ENCODE data around the gene SCAP. TPM values are rescaled to one million over a fixed set of nuclear protein-coding genes. Genes with fewer than 3 reads are reported as not detected.

The SCAP gene
- total RNA-seq, 1 experiment from 2014 or later, result 51.0 TPM

DNA sequence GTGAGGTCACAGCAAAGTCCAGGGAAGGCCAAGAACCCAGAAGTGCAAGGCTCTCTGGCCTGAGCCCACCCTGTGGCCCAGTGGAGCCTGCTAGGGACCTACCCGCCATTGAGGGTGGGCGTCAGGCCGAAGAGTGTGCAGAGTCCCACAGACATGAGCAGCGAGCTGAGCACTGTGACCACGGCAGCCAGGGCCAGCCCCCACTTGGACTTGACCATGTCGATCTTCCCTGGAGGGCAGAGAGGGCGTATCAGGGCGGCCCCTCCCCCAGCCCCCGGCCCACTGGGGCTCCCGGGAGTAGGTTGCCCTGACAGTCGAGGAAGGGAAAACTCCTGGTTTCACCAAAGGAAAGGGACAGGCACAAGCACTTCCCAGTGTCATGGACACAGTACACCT is 50.4 kb downstream of the SCAP start:
- H3K9me3 ChIP-seq, result no peaks in the 10 kb centered on the region
- no peaks in the 10 kb centered on the region for H3K27me3 ChIP-seq
- H3K4me3 ChIP-seq, result no peak overlapping the region
- no peak for DNase-seq
- H3K36me3 ChIP-seq, result peaks cover 2% of the 10 kb centered on the region

DNA sequence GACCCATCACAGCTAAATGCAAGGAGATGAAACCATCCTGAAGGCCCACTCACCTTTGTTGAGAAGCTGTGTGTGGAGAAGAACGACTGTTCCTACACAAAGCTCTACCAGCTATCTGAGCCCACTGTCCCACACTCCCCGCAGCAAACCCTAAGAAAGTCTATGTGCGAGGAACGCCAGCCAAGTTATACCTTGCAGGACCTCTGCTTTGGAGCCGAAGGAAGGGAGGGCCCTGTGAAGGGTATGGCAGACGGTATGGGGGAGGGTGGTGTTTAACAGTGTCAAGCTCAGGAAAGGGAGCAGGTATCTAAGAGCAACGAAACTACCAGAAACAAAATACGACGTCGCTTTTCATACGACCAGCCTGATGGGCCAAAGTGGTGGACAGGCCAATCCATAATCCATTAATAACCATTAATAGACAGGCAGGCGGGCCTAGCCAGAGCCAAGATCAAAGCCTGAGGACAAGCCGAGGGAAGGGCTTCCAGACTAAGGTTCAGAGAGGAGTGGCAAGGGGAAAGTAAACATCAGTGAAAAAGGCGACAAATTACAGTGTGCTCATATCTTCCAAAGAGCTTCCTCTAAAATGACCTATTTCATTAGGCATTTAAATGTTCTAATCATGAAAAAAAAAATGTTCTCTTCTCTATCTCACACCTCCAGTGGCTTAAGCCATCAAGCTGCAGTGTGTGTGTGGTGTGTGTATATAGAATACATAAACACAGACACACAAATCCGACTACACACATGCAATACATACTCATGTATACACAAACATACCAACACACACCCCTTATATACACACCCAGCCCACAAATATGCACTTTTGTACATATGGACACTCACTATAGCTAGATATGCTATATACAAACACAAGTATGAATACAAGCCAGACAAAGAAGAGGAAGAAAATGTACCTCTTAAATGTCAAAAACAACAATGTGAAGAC is 51.0 kb downstream of the SCAP start:
- no peak for DNase-seq
- no peak overlapping the region for H3K4me3 ChIP-seq
- H3K9me3 ChIP-seq, result no peaks in the 10 kb centered on the region
- peaks cover 2% of the 10 kb centered on the region for H3K36me3 ChIP-seq
- no peaks in the 10 kb centered on the region for H3K27me3 ChIP-seq

DNA sequence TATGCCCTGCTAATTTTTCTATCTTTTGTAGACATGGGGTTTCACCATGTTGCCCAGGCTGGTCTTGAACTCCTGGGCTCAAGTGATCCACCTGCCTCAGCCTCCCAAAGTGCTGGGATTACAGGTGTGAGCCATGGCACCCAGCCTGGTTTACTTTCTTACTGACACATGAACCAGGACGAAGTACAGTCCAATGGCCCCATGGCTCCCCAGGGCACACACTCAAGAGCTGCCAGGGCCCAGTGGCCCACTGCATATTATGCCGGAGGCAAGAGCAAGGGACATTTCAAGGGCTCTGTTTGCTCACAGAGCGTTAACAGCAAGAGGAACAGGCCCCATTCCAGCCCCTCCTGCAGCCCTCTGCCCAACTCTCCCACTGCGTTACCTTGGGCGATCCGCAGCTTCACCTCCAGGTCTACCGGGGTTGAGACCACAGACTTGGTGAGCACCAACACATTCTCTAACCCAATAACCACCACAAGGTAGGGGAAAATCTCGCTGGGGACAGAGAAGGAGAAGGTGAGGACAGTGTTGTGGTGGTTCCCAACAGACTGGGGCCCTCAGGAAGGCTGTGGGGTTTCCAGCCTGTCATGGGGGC is 52.1 kb downstream of the SCAP start:
- no peaks in the 10 kb centered on the region for H3K9me3 ChIP-seq
- no peak for DNase-seq
- peaks cover 2% of the 10 kb centered on the region for H3K36me3 ChIP-seq
- no peaks in the 10 kb centered on the region for H3K27me3 ChIP-seq
- H3K4me3 ChIP-seq, result no peak overlapping the region

DNA sequence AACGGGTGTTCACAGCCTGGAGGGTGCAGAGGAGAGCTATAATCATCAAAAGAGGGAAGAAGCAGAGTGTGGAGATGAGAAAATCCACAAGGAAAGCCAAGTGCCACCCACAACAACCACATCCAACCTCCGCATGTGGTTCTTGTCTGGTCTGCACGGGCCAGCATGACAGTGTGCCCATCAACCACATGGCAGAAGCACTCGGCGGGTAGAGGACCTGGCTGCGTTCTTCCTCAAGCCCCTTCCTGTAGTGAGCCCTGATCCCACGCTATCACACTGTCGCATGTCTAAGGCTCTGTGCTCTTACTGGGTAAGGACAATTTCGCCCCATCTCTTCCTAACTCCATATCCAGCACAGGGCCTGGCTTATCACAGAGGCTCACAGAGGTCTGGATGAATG is 53.0 kb downstream of the SCAP start:
- Histone ChIP-seq H3K36me3 (peaks cover 2% of the 10 kb centered on the region), H3K9me3 (no peaks in the 10 kb centered on the region), H3K4me3 (no peak overlapping the region), H3K27me3 (no peaks in the 10 kb centered on the region)
- no peak for DNase-seq

DNA sequence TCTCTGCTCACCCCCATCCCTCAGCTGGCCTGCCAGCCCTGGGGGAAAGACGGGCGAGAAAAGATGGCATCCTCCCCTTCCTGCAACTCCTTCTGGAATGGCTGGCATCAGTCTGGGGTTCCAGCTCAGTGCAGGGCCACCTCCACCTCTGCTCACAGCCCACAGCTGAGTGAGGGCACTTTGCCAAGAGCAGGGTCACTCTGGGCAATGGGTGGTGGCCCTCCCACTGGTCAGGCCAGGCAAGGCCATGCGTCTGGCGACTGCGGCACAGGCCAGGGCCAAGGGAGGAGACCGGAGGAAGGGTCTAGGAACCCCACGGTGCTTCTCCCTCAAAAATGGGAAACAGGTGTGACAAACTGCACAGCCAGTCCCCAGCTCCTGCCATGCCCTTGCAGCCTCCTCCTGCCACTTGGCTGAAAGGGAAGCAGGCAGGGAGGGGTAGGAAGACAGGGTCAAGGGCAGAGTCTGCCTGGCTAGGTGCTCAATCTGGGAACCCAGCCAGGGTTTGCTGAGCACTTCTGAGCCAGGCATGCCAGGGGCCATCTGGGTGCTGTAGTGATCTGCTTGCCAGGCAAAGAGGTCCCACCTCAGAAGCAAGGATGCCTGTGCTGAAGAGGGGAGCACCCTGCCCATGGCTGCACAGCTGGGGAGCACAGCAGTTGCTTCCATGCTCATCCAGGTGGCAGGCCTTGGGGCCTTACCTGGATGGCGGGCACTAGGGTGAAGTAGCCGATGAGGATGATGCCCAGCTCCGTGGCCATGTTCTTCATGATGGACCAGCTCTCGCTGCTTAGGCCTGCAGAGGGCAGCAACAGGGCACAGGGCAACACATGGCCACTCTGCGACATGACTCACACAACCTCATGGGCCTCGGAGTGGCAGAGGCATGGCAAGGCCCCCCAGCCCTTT is 53.7 kb downstream of the SCAP start:
- H3K9me3 ChIP-seq, result no peaks in the 10 kb centered on the region
- peak; percentile 44 for DNase-seq
- no peaks in the 10 kb centered on the region for H3K27me3 ChIP-seq
- no peak overlapping the region for H3K4me3 ChIP-seq
- H3K36me3 ChIP-seq, result peaks cover 2% of the 10 kb centered on the region

DNA sequence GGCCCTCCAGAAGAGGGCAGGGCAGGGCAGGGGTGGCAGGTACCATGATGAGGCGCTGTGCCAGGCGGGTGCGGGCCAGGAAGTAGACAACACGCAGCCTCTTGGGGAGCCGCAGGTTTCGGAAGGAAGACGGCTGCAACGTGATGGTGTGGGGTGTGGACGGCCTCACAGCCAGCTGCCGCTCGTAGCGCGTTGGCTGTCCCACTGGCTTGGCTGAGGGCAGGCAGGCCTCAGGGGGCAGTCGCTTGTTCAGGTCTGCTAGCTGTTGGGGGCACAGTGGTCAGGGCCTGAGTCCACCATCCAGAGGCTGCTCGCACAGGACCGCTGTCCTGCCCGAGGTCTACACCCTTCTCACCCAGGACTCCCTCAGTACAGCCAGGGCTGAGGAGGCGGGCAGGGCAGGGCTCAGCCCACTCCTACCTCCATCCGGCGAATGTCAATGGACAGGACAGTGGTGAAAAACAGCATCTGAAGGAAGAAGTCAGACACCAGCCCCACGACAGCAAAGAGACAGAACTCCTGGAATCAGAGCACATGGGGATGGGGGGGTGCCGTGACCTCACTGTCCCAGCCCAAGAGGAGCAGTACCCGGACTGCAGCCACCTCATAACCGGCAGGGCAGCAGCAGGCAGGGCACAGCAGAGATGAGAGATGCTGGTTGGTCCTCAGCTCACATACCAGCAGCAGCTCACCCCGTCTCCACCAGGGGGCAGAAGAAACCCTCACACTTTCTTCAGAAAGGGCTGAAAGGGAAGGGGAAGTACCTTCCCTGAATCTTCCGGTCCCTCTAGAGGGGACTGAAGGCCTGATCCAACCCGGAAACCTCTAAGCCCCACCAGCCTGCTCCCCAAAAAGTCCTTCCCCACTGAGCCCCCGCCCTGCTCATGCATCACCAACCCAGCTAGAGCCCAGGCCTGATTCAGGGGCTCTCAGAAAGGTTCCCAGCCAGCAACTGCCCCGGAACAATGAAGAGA is 54.9 kb downstream of the SCAP start:
- Histone ChIP-seq H3K4me3 (no peak overlapping the region), H3K9me3 (no peaks in the 10 kb centered on the region), H3K36me3 (peaks cover 2% of the 10 kb centered on the region), H3K27me3 (no peaks in the 10 kb centered on the region)
- DNase-seq, result peak; percentile 70

DNA sequence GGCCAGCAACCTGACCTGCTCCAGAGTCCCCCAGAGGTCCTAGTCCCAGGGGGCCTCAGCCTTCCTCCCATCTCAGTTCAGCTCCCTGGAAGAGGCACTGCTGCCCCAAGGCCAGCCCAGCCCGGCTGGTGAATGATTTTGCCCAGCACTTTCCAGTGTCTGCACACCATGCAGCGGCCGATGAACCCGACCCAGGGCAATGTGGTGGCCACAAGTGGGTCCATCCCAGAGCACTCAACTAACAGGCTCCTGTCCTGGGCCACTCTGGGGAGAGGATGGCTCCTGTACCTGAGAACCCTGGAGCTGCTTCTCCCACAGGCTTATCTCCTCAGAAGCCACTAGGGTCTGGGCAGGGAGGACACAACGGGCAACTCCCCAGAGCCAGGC is 55.7 kb downstream of the SCAP start:
- no peak for DNase-seq
- Histone ChIP-seq H3K4me3 (no peak overlapping the region), H3K36me3 (peaks cover 2% of the 10 kb centered on the region)

DNA sequence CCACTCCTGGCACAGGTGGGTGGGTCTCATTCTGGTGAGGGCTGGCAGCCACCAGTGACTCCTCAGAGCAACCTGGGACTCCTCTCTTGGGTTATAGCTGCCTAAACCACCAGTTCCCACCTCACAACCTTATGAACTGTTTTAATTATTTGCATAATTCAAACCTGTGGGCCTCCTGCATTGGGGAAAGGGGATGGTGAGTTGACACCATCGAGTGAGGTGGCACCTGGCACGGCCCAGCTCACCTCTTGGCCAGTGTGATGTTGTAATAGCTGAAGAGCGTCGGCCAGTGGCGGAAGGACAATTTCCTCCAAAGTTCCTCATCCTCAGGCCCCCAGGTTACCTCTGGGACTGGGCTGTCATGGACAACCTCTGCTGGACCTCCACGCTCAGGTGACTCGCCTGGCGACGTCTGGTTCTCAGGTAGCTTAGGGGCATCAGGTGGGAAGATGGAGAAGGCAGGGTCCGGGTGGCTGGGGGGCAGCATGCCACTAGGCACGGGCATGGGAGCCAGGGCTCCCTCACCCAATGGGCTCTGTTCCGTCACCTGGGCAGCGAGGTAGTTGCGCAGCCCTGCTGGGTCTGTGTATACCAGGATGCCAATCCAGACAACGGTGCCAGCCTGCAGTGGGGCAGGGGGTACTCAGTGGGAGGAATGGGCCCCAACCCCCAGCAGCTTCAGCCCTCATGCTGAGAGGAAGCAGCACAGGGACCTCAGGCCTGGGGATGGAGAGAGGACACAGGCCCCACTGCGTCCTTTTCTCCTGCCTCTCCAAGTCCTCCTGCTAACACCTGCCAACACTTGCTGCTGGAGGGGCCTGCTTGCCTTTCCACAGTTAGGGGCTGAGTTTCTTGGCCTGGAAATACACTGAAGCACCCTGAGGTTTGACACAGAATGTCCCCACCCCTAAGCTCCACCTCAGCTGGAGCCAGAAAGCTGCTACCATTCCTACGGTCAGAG is 56.4 kb downstream of the SCAP start:
- no peak overlapping the region for H3K4me3 ChIP-seq
- H3K9me3 ChIP-seq, result no peaks in the 10 kb centered on the region
- H3K27me3 ChIP-seq, result no peaks in the 10 kb centered on the region
- no peak for DNase-seq
- peaks cover 5% of the 10 kb centered on the region for H3K36me3 ChIP-seq

More for the DNA sequence above, 55.7 kb downstream of the SCAP start:
- no peaks in the 10 kb centered on the region for H3K27me3 ChIP-seq
- no peaks in the 10 kb centered on the region for H3K9me3 ChIP-seq

DNA sequence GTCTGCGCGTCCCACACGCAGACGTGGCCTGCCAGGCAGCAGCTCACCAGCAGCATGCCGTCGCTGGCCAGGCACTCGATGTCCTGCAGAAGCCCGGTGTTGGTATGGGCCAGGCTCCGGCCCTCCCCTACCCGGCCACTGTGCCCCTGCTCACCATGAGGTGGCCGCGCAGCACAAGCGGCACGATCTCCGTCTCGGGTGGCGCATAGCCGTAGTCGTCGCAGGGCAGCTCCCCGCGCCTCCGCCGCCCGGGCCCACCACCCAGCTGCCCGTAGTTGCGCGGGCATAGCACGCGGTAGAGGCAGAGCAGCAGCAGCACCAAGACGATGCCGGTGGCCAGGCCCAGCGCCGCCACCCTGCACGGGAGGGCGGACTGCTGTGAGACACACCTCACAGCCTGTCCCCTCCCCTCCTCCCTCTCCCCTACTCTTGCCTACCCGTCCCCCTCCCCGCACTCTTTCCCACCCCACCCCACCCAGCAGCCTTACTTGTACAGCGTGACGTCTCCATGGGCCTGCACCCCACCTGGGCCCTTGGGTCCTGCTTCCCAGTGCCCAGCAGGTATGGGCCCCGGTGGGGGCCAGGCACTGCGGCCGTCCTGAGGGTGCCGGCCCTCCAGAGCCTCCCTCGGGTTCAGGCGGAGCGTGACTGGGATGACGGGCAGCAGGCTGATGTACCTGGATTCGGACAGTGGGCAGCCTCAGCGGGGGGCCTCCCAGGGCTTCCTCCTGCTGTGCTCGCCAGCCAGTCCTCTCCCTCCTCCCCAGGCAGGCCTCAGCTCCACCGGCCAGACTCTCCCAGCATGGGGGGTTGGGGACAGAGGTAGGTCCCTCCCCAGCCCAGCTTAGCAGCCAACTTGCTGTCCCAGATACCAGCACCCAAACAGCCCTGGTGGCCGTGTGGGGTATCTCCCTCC is 57.3 kb downstream of the SCAP start:
- H3K27me3 ChIP-seq, result no peaks in the 10 kb centered on the region
- no peaks in the 10 kb centered on the region for H3K9me3 ChIP-seq
- no peak for DNase-seq
- peaks cover 6% of the 10 kb centered on the region for H3K36me3 ChIP-seq
- H3K4me3 ChIP-seq, result no peak overlapping the region

DNA sequence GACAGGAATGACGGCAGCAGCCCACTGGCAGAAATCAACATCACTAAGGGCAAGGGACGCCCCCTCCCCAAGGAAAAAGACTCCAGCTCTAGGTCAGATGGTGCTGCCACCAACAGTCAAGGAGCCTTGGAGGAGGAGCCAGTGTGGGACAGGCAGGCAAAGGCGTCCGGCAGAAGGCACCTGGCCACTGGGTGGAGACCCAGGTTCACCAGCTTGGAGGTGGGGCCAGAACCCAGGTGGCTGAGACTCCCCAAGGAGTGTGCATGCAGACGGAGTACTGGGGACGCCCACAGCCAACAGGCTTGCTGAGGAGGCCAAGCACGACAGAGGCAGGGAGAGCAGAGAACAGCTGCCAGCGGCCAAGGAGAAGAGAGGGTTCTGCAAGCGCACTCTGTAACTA is 59.7 kb downstream of the SCAP start:
- no peak overlapping the region for H3K4me3 ChIP-seq
- no peaks in the 10 kb centered on the region for H3K27me3 ChIP-seq
- H3K36me3 ChIP-seq, result peaks cover 4% of the 10 kb centered on the region
- no peak for DNase-seq
- no peaks in the 10 kb centered on the region for H3K9me3 ChIP-seq

DNA sequence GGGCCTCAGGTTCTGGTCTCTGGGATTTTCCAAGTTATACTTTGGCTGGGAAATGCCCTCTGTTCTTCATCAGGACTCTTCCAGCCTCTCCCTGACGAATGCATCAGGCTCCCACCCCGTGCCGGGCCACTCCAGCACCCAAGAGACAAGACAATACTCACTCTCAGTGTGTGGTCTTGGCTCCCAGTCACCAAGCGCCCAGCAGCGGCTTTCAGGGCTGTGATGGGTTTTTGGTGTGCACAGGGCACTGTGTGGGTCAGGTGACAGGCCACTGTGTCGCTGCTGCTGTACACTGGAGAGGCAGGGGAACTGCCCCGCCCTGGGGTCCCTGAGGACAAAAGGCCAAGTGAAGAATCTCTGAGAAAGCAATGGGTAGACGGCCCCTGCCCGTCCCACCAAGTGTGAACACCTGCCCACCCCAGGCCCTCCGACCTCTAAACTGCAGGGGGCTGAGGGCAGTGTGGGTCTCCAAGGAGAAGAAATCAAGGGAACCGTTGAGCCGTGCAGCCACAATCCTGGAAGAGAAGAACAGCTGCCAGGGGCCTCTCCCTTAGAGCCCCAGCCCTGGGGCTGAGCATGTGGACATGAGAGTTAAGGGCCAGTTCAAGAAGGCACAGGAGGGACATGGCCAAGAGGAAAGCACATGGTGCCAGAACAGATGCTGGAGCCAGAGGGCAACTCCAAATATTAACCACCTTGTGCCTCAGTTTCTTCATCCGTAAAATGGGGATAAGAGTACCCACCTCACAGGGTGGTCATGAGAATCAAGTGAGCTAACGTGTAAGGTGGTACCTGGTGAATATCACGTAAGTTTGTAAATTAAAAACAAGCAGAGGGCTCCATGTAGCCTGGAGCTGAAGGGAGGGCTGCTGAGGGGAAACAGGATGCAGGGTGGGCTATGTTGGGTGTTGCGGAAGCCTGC is 60.8 kb downstream of the SCAP start:
- Histone ChIP-seq H3K36me3 (peaks cover 4% of the 10 kb centered on the region), H3K9me3 (no peaks in the 10 kb centered on the region), H3K4me3 (no peak overlapping the region), H3K27me3 (no peaks in the 10 kb centered on the region)
- DNase-seq, result no peak

DNA sequence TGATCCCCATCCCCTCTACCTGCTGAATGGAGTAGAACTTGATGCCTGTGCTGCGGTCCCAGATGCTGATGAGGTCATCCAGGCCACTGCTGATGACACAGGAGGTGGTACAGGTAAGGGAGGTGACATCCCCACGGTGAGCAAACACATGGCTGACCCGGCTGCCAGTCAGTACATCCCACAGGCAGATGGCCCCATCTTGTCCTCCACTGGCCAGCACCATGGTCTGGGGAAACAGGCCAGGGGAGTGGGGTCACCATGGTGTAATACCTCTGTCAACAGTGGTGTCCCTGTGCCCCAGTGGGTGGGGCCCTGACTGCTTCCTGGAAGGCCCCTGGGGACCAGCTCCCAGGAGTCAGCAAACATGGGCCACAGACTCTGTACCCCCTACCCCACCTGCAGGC is 61.6 kb downstream of the SCAP start:
- DNase-seq, result no peak
- H3K27me3 ChIP-seq, result no peaks in the 10 kb centered on the region
- H3K36me3 ChIP-seq, result peaks cover 4% of the 10 kb centered on the region
- no peak overlapping the region for H3K4me3 ChIP-seq
- H3K9me3 ChIP-seq, result no peaks in the 10 kb centered on the region

DNA sequence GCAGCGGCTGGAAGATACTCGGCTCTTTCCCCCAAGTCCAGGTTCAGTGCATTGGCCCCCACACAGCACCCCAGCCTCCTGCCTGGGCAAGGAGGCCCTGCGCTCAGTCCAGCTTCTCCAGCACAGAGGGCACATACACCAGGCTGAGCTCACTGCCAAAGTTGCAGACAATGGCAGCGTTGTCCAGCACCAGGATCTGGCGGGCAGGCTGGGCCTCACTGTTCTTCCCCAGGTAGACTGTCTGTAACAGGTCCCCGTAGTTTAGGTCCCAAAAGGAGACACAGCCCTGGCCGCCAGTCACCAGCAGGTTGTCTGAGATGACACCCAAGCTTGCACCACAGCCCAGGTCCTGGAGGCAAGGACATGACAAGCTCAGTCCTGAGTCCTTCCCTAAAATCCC is 62.0 kb downstream of the SCAP start:
- DNase-seq, result no peak
- Histone ChIP-seq H3K27me3 (no peaks in the 10 kb centered on the region), H3K4me3 (no peak overlapping the region), H3K36me3 (peaks cover 4% of the 10 kb centered on the region), H3K9me3 (no peaks in the 10 kb centered on the region)
